ENCODE measurements around the gene UTP4. TPM values are rescaled to one million over a fixed set of nuclear protein-coding genes. Genes with fewer than 3 reads are reported as not detected.

The UTP4 gene
- total RNA-seq, 2 experiments from 2014 or later = 56.3 to 59.7 TPM

DNA sequence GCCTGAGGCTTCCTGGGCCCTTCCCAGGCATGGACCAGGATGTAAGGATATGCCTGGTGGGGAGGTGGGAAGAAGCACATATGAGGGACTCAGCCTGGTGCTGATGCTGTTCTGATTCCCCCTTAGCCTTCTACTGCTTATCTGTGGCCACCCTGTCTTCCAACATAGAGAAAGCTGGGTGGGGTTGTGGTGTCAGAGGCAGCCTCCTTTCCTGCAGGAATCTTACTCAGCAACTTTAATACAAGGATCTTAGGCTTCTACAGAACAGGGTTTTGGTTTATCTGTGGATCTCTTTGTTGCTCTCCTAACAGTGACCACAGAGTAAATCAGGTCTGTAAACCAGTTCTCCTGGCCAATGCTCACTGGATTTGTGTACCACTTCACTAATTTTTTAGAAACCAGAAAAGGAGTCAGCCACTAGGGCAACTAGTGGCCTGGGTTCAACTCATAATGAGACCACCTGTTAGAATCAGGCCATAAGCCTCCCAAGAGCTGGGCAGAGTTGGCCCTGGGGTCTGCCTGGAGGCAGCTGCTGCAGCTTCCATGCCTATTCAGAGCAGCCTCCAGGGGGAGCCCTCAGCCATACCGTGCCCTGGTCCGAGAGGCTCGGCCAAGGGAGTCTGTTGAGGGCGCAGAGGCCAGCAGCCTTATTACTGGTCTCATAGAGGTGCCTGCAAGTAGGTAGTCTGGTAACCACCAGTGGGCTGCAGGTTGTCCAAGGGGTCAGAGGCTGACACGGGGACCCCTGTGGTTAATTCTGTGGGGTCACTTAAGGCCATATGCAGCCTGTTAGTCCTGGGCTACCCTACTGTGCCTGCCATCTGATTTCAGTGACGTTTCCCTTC is 19.9 kb upstream of the UTP4 start:
- no peak overlapping the region for H3K4me3 Mint-ChIP-seq
- DNase-seq (peak; percentile 61), ATAC-seq (peak; percentile 72)
- peaks cover 4% of the 10 kb centered on the region for H3K36me3 Mint-ChIP-seq (ENCODE audit: low read depth)
- peaks cover 8% of the 10 kb centered on the region for H3K4me1 Mint-ChIP-seq (ENCODE audit: low read depth)
- H3K27me3 Mint-ChIP-seq (ENCODE audit: low read depth) = peaks cover 8% of the 10 kb centered on the region
- no peak overlapping the region for H3K27ac Mint-ChIP-seq
- ChIA-PET POLR2A (no interaction called here), CTCF (interaction anchor here (0.6 to 4.5 kb wide), 11 partner anchors 8 to 522 kb away, joined by 3 to 49 read pairs (median 4); no protein-coding TSS in a partner anchor)
- no peaks in the 10 kb centered on the region for H3K9me3 Mint-ChIP-seq (ENCODE audit: insufficient read depth)

DNA sequence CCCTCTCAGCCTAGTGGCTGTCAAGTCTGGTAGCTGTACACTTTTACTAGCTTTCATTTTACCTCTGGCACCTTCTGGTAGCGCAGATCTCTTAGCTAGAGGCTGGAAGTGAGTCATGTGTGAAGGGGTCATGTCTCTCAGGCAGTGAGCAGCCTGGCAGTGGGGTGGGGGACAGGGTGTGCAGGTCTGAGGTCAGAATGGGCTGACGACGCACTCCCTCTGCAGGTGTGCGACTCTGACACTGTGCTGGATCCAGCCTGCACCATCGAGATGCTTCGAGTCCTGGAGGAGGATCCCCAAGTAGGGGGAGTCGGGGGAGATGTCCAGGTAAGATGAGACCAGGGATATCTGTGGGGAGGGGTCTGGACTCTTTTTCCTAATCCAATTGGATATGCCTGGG is 19.2 kb upstream of the UTP4 start:
- no peak for ATAC-seq
- ChIA-PET POLR2A (interaction anchor here (0.7 kb wide), 1 partner anchor 127 kb away, joined by 3 read pairs; no protein-coding TSS in a partner anchor), CTCF (interaction anchor here (1.1 to 4.5 kb wide), 10 partner anchors 11 to 592 kb away, joined by 3 to 49 read pairs (median 4); no protein-coding TSS in a partner anchor)
- H3K4me3 Mint-ChIP-seq = no peak overlapping the region
- peaks cover 7% of the 10 kb centered on the region for H3K4me1 Mint-ChIP-seq (ENCODE audit: low read depth)
- H3K36me3 Mint-ChIP-seq (ENCODE audit: low read depth) = peaks cover 9% of the 10 kb centered on the region
- H3K27ac Mint-ChIP-seq = no peak overlapping the region
- H3K9me3 Mint-ChIP-seq (ENCODE audit: insufficient read depth) = no peaks in the 10 kb centered on the region
- H3K27me3 Mint-ChIP-seq (ENCODE audit: low read depth) = peaks cover 4% of the 10 kb centered on the region
- DNase-seq = no peak

DNA sequence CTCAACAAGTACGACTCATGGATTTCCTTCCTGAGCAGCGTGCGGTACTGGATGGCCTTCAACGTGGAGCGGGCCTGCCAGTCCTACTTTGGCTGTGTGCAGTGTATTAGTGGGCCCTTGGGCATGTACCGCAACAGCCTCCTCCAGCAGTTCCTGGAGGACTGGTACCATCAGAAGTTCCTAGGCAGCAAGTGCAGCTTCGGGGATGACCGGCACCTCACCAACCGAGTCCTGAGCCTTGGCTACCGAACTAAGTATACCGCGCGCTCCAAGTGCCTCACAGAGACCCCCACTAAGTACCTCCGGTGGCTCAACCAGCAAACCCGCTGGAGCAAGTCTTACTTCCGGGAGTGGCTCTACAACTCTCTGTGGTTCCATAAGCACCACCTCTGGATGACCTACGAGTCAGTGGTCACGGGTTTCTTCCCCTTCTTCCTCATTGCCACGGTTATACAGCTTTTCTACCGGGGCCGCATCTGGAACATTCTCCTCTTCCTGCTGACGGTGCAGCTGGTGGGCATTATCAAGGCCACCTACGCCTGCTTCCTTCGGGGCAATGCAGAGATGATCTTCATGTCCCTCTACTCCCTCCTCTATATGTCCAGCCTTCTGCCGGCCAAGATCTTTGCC is 18.0 kb upstream of the UTP4 start:
- DNase-seq = no peak
- H3K4me1 Mint-ChIP-seq (ENCODE audit: low read depth) = peaks cover 8% of the 10 kb centered on the region
- POLR2A ChIA-PET = no interaction called here
- H3K4me3 Mint-ChIP-seq = no peak overlapping the region
- no peaks in the 10 kb centered on the region for H3K9me3 Mint-ChIP-seq (ENCODE audit: insufficient read depth)
- H3K36me3 Mint-ChIP-seq (ENCODE audit: low read depth) = peaks cover 15% of the 10 kb centered on the region
- H3K27ac Mint-ChIP-seq = no peak overlapping the region
- ATAC-seq = no peak
- CTCF ChIA-PET = interaction anchor here (1.2 to 4.5 kb wide), 5 partner anchors 10 to 594 kb away, joined by 4 to 49 read pairs (median 10); no protein-coding TSS in a partner anchor
- no peaks in the 10 kb centered on the region for H3K27me3 Mint-ChIP-seq (ENCODE audit: low read depth)

DNA sequence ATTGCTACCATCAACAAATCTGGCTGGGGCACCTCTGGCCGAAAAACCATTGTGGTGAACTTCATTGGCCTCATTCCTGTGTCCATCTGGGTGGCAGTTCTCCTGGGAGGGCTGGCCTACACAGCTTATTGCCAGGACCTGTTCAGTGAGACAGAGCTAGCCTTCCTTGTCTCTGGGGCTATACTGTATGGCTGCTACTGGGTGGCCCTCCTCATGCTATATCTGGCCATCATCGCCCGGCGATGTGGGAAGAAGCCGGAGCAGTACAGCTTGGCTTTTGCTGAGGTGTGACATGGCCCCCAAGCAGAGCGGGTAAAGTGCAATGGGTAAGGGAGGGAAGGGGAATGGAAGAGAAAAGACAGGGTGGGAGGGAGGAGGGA is 17.5 kb upstream of the UTP4 start:
- Mint-ChIP-seq H3K36me3 (ENCODE audit: low read depth) (peaks cover 16% of the 10 kb centered on the region), H3K27me3 (ENCODE audit: low read depth) (no peaks in the 10 kb centered on the region), H3K27ac (no peak overlapping the region), H3K9me3 (ENCODE audit: insufficient read depth) (no peaks in the 10 kb centered on the region), H3K4me1 (ENCODE audit: low read depth) (peaks cover 8% of the 10 kb centered on the region), H3K4me3 (no peak overlapping the region)
- CTCF ChIA-PET = interaction anchor here (2.7 kb wide), 2 partner anchors 10 to 52 kb away, joined by 10 to 15 read pairs; no protein-coding TSS in a partner anchor
- ATAC-seq (no peak), DNase-seq (no peak)
- POLR2A ChIA-PET = no interaction called here

DNA sequence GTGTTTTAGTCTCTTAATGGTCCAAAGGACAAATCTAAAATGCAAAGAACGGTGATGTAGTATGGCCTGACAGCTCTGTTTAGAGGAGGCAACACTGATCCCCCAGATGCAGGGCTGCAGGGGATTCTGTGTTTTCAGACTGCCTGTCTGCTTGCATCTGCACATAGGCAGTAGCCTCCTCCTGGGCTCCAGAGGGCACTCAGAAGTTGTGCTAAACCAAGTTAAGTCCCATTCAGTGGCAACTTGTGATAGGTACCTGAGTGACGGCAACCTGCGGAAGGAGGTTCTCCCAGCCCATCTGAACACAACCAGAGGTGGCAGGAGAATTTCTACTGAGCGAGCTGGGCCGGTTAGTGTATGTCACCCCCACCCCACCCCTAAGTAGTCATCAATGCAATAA is 17.1 kb upstream of the UTP4 start:
- POLR2A ChIA-PET = no interaction called here
- no peaks in the 10 kb centered on the region for H3K27me3 Mint-ChIP-seq (ENCODE audit: low read depth)
- DNase-seq (no peak), ATAC-seq (no peak)
- no peaks in the 10 kb centered on the region for H3K9me3 Mint-ChIP-seq (ENCODE audit: insufficient read depth)
- CTCF ChIA-PET = interaction anchor here (2.7 kb wide), 1 partner anchor 9 kb away, joined by 15 read pairs; no protein-coding TSS in a partner anchor
- H3K27ac Mint-ChIP-seq = no peak overlapping the region
- H3K36me3 Mint-ChIP-seq (ENCODE audit: low read depth) = peaks cover 20% of the 10 kb centered on the region
- peaks cover 8% of the 10 kb centered on the region for H3K4me1 Mint-ChIP-seq (ENCODE audit: low read depth)
- H3K4me3 Mint-ChIP-seq = no peak overlapping the region

DNA sequence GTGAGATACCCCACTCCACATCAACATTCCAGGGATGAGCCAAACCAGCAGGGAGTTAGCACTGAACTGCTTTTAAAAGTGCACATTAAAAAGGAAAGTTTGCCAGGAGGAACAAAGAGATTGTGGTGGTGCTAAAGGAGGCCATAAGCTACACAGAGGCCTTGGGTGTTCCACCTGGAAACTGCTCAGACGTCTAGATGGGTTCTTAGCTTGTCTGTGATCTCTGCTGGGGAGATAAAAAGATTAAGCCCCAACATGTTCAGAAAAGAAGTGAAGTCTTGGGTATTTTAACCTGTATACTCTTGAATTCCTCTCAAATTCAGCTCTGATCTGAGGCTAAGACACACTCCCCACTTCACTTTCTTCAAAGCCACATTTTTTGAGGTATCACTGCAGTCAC is 16.6 kb upstream of the UTP4 start:
- CTCF ChIA-PET = interaction anchor here (2.7 kb wide), 1 partner anchor 9 kb away, joined by 15 read pairs; no protein-coding TSS in a partner anchor
- H3K27ac Mint-ChIP-seq = no peak overlapping the region
- H3K36me3 Mint-ChIP-seq (ENCODE audit: low read depth) = peaks cover 23% of the 10 kb centered on the region
- no peaks in the 10 kb centered on the region for H3K27me3 Mint-ChIP-seq (ENCODE audit: low read depth)
- ATAC-seq (no peak), DNase-seq (no peak)
- H3K4me3 Mint-ChIP-seq = no peak overlapping the region
- POLR2A ChIA-PET = no interaction called here
- H3K9me3 Mint-ChIP-seq (ENCODE audit: insufficient read depth) = no peaks in the 10 kb centered on the region
- H3K4me1 Mint-ChIP-seq (ENCODE audit: low read depth) = peaks cover 8% of the 10 kb centered on the region

DNA sequence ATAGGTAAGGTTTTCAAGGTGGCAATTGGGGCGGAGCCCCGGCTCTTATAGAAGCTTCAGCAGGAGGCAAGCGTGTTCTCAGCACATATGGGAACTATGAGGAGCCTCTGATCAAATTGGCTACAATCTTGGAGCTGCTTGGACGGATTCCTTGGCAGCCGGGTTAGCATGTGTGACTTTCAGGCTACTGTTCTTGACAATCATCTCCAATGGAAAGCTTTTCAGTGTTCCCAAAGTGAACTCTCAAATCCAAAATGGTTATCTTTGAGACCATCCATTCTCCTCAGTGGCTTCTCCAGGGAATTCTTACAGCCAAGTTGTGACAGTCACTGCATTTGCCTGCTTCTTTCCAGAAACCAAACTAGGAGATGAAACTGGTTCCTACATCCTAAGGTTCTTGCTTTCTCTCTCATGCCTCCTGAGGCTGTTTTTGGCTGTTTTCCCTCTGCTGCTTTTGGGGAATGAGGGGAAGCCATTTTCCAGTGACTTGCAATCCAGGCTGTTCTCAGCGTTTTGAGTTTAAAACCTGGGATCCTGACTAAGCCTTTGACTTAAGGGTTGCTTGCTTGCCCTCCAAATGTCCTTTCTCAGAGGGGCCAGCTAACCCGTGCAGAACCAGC is 16.1 kb upstream of the UTP4 start:
- Mint-ChIP-seq H3K4me3 (no peak overlapping the region), H3K36me3 (ENCODE audit: low read depth) (peaks cover 27% of the 10 kb centered on the region), H3K27ac (no peak overlapping the region), H3K27me3 (ENCODE audit: low read depth) (no peaks in the 10 kb centered on the region), H3K9me3 (ENCODE audit: insufficient read depth) (no peaks in the 10 kb centered on the region), H3K4me1 (ENCODE audit: low read depth) (peaks cover 8% of the 10 kb centered on the region)
- ATAC-seq (no peak), DNase-seq (no peak)
- POLR2A ChIA-PET = no interaction called here
- CTCF ChIA-PET = interaction anchor here (1.3 to 2.7 kb wide), 3 partner anchors 8 to 269 kb away, joined by 4 to 15 read pairs (median 6); partner anchors contain the start of gene HAS3

DNA sequence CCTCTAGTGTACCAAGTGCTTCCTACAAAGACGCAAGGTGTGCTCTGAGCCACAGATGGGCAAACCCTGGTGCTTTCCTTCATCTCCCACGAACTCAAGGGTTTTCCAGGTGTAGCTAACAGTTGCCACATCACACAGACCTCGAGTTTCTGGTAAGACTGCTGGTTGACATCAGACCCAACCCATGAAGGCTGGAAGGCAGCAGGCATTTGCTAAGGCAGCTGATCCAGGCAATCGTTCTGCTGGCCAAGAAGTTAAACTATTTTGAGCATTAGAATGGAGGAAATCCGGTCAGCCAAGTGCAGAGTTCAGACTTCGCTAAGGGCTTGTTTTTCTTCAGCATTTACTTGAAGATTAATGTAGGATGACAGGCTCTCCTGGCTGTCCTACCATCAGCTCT is 15.5 kb upstream of the UTP4 start:
- Mint-ChIP-seq H3K36me3 (ENCODE audit: low read depth) (peaks cover 29% of the 10 kb centered on the region), H3K9me3 (ENCODE audit: insufficient read depth) (no peaks in the 10 kb centered on the region), H3K27ac (no peak overlapping the region), H3K4me3 (no peak overlapping the region), H3K4me1 (ENCODE audit: low read depth) (peaks cover 8% of the 10 kb centered on the region), H3K27me3 (ENCODE audit: low read depth) (no peaks in the 10 kb centered on the region)
- CTCF ChIA-PET = interaction anchor here (1.3 to 2.7 kb wide), 3 partner anchors 8 to 269 kb away, joined by 4 to 15 read pairs (median 6); partner anchors contain the start of gene HAS3
- POLR2A ChIA-PET = no interaction called here
- DNase-seq (no peak), ATAC-seq (no peak)

DNA sequence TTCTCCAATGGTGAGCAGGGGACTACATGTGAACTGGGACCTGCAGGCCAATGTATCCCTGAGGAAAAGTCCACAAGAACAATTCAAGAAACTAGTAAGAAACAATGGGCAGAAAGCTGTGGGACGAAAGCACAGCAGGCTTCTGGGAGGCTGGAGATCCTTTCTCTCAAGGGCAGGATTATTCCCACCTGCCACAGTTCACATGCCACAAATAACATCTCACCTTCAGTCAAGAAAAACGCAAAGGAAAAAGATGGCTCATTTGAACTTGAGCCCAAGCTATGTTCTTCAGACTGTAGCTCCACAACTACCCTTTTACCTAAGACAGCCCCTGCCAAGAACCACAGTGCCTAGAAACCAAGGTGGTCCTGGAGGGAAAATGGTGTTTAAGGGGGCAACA is 14.0 kb upstream of the UTP4 start:
- Mint-ChIP-seq H3K4me3 (no peak overlapping the region), H3K27ac (peak overlapping the region; percentile 46), H3K9me3 (ENCODE audit: insufficient read depth) (no peaks in the 10 kb centered on the region), H3K27me3 (ENCODE audit: low read depth) (no peaks in the 10 kb centered on the region), H3K4me1 (ENCODE audit: low read depth) (peaks cover 8% of the 10 kb centered on the region), H3K36me3 (ENCODE audit: low read depth) (peaks cover 31% of the 10 kb centered on the region)
- ATAC-seq (no peak), DNase-seq (no peak)
- ChIA-PET POLR2A (no interaction called here), CTCF (interaction anchor here (0.7 kb wide), 1 partner anchor 9 kb away, joined by 4 read pairs; no protein-coding TSS in a partner anchor)

DNA sequence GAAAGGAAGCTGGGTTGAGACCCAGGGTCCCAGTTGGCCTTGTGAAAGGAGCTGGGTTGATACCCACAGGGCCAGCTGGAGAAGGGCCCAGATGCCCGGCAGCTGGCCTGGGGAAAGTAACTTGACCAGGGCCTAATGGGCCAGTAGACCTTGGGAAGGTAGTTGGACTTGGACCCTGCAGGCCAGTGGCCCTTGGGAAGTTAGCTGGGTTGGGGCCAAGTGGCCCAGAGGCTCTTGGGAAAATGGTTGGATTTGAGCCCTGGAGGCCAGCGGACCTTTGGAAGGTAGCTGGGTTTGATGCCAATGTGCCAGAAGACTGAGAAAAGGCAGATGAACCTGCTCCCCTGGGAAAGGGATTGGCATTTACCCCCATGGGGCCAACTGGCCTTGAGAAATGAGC is 13.5 kb upstream of the UTP4 start:
- no peak overlapping the region for H3K4me3 Mint-ChIP-seq
- peaks cover 31% of the 10 kb centered on the region for H3K36me3 Mint-ChIP-seq (ENCODE audit: low read depth)
- H3K4me1 Mint-ChIP-seq (ENCODE audit: low read depth) = peaks cover 8% of the 10 kb centered on the region
- H3K27ac Mint-ChIP-seq = no peak overlapping the region
- ChIA-PET CTCF (no interaction called here), POLR2A (interaction anchor here (1.4 kb wide), 1 partner anchor 14 kb away, joined by 4 read pairs; the partner anchor contains the start of genes CHTF8 and UTP4)
- ATAC-seq (no peak), DNase-seq (no peak)
- H3K27me3 Mint-ChIP-seq (ENCODE audit: low read depth) = no peaks in the 10 kb centered on the region
- H3K9me3 Mint-ChIP-seq (ENCODE audit: insufficient read depth) = no peaks in the 10 kb centered on the region

DNA sequence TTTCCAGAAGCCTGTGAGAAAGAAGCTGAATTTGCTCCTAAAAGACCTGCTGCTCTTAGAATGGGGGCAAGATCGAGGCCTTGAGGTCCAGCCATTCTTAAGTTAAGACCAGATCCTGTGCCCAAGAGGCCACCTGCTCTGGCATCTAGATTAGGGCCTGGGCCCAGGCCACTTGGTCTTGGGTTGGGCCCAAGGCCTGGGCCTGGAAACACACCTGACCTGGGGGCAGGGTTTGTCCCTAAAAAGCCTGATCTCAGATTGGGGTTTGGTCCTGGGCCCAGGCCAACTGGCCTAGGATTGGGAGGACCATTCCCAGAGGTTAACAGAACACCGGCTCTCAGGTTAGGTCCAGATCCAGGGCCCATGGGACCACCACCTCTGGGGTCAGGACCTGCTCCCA is 12.9 kb upstream of the UTP4 start:
- Mint-ChIP-seq H3K9me3 (ENCODE audit: insufficient read depth) (no peaks in the 10 kb centered on the region), H3K27me3 (ENCODE audit: low read depth) (no peaks in the 10 kb centered on the region), H3K36me3 (ENCODE audit: low read depth) (peaks cover 33% of the 10 kb centered on the region), H3K4me1 (ENCODE audit: low read depth) (peaks cover 8% of the 10 kb centered on the region), H3K4me3 (no peak overlapping the region), H3K27ac (no peak overlapping the region)
- ATAC-seq (no peak), DNase-seq (no peak)
- ChIA-PET POLR2A (interaction anchor here (1.4 kb wide), 1 partner anchor 13 kb away, joined by 4 read pairs; the partner anchor contains the start of genes CHTF8 and UTP4), CTCF (no interaction called here)

All from activated CD8-positive, alpha-beta T cell treated with anti-CD3 and anti-CD28 coated beads, Interleukin-2, amount 10 ng/mL, durations not matched to agents 7 days and 5 days (primary cell).